ENCODE measurements around the gene CINP. TPM values are rescaled to one million over a fixed set of nuclear protein-coding genes. Genes with fewer than 3 reads are reported as not detected.

CINP gene
- total and polyA plus RNA-seq, 9 of the 15 experiments (the other 6 are each of a cell fraction or from before 2014, with no cell fraction given) = 36.3 to 63.2 (median 43.7) TPM

DNA sequence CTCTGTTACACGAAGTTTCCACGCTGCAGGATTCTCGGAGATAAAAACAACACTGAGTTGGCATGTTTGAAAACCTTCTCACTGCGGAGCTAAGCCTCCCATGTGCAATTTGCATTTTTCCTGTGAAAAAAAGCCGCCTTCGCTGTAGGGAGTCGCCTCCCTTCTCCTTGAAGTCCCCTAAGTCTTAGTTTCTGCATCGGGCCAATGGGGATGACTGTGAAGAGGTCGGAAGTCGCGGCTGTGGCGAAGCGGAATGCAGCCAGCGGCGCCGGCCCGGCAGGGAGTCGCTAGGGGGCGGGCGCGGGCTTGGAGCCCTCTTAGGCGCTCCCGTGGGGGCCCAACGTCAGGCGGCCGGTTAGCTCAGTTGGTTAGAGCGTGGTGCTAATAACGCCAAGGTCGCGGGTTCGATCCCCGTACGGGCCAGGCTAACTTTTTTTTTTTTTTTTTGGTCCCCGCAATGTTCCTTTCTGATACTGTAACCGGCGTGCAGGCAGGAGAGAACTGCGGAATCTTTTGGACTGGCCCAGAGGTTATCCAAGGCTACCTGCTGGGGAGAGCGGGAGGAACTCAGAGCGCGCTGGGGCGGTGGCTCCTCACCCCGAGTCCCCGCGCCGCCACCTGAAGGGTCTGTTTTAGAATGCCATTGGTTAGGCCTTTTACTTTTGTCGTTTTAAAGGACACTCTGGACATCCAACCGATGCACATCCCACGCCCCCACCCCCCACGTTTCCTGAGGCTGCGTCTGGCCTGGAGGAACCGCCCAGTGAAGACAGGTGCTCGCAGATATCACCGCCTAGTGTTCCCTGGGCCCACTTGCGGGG, 45.7 kb downstream of the CINP start (continued):
- no peak for TF ChIP-seq ZNF146 (CRISPR knock-in tag; IDR thresholded peaks at IDR 0.05; ENCODE audit: unreplicated experiment)
- TF ChIP-seq RBM25 (IDR thresholded peaks at IDR 0.05; ENCODE audit: low read depth, low read length, severe bottlenecking) = peak; percentile 39
- TF ChIP-seq GATA2 (CRISPR knock-in tag; IDR thresholded peaks at IDR 0.05) = 0 out of 2 replicates have a peak, but pooled peaks have one; percentile 15
- no peak for TF ChIP-seq ZZZ3 (IDR thresholded peaks at IDR 0.05)
- TF ChIP-seq, protein P1, sequence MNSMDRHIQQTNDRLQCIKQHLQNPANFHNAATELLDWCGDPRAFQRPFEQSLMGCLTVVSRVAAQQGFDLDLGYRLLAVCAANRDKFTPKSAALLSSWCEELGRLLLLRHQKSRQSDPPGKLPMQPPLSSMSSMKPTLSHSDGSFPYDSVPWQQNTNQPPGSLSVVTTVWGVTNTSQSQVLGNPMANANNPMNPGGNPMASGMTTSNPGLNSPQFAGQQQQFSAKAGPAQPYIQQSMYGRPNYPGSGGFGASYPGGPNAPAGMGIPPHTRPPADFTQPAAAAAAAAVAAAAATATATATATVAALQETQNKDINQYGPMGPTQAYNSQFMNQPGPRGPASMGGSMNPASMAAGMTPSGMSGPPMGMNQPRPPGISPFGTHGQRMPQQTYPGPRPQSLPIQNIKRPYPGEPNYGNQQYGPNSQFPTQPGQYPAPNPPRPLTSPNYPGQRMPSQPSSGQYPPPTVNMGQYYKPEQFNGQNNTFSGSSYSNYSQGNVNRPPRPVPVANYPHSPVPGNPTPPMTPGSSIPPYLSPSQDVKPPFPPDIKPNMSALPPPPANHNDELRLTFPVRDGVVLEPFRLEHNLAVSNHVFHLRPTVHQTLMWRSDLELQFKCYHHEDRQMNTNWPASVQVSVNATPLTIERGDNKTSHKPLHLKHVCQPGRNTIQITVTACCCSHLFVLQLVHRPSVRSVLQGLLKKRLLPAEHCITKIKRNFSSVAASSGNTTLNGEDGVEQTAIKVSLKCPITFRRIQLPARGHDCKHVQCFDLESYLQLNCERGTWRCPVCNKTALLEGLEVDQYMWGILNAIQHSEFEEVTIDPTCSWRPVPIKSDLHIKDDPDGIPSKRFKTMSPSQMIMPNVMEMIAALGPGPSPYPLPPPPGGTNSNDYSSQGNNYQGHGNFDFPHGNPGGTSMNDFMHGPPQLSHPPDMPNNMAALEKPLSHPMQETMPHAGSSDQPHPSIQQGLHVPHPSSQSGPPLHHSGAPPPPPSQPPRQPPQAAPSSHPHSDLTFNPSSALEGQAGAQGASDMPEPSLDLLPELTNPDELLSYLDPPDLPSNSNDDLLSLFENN (IDR thresholded peaks at IDR 0.05; ENCODE audit: low read depth in 2 of 2, low read length in 2 of 2) = no peak
- no peak for TF ChIP-seq KDM1A (IDR thresholded peaks at IDR 0.05)
- TF ChIP-seq RCOR1 (IDR thresholded peaks at IDR 0.05; ENCODE audit: borderline replicate concordance in 1 of 2, low read depth in 2 of 2, low read length in 2 of 2) = peak in 1 of 2 experiments; percentile 67; a peak in 2 of 4 replicates
- peak; percentile 86 for TF ChIP-seq CREM (IDR thresholded peaks at IDR 0.05; ENCODE audit: low read depth)
- TF ChIP-seq, protein P2, sequence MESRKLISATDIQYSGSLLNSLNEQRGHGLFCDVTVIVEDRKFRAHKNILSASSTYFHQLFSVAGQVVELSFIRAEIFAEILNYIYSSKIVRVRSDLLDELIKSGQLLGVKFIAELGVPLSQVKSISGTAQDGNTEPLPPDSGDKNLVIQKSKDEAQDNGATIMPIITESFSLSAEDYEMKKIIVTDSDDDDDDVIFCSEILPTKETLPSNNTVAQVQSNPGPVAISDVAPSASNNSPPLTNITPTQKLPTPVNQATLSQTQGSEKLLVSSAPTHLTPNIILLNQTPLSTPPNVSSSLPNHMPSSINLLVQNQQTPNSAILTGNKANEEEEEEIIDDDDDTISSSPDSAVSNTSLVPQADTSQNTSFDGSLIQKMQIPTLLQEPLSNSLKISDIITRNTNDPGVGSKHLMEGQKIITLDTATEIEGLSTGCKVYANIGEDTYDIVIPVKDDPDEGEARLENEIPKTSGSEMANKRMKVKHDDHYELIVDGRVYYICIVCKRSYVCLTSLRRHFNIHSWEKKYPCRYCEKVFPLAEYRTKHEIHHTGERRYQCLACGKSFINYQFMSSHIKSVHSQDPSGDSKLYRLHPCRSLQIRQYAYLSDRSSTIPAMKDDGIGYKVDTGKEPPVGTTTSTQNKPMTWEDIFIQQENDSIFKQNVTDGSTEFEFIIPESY (CRISPR knock-in tag; IDR thresholded peaks at IDR 0.05) = peak; percentile 58; the same call in 1 of the 2 replicates
- no peak for TF ChIP-seq STAT6 (CRISPR knock-in tag; IDR thresholded peaks at IDR 0.05)
- TF ChIP-seq, protein P3, sequence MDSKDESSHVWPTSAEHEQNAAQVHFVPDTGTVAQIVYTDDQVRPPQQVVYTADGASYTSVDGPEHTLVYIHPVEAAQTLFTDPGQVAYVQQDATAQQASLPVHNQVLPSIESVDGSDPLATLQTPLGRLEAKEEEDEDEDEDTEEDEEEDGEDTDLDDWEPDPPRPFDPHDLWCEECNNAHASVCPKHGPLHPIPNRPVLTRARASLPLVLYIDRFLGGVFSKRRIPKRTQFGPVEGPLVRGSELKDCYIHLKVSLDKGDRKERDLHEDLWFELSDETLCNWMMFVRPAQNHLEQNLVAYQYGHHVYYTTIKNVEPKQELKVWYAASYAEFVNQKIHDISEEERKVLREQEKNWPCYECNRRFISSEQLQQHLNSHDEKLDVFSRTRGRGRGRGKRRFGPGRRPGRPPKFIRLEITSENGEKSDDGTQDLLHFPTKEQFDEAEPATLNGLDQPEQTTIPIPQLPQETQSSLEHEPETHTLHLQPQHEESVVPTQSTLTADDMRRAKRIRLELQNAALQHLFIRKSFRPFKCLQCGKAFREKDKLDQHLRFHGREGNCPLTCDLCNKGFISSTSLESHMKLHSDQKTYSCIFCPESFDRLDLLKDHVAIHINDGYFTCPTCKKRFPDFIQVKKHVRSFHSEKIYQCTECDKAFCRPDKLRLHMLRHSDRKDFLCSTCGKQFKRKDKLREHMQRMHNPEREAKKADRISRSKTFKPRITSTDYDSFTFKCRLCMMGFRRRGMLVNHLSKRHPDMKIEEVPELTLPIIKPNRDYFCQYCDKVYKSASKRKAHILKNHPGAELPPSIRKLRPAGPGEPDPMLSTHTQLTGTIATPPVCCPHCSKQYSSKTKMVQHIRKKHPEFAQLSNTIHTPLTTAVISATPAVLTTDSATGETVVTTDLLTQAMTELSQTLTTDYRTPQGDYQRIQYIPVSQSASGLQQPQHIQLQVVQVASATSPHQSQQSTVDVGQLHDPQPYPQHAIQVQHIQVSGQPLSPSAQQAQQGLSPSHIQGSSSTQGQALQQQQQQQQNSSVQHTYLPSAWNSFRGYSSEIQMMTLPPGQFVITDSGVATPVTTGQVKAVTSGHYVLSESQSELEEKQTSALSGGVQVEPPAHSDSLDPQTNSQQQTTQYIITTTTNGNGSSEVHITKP (IDR thresholded peaks at IDR 0.05; ENCODE audit: partially characterized antibody) = peak; percentile 42
- TF ChIP-seq MECOM (CRISPR knock-in tag; IDR thresholded peaks at IDR 0.05) = no peak
- peak; percentile 11 to 94; a peak in 3 of 4 replicates for TF ChIP-seq TBL1XR1 (IDR thresholded peaks at IDR 0.05; ENCODE audit: low read length in 2 of 2)
- TF ChIP-seq ILK (tag; IDR thresholded peaks at IDR 0.05; ENCODE audit: borderline replicate concordance, low read depth) = no peak
